ENCODE results near the gene TTYH3. TPM values are rescaled to one million over a fixed set of nuclear protein-coding genes. Genes with fewer than 3 reads are reported as not detected.
A peak's percentile ranks its signal among the peaks of the same experiment; 100 is the strongest.

TTYH3 gene
- total and polyA plus RNA-seq, 2 of the 13 experiments (the other 11 are each of a cell fraction or from before 2014, with no cell fraction given): 26.3 to 50.0 TPM

DNA sequence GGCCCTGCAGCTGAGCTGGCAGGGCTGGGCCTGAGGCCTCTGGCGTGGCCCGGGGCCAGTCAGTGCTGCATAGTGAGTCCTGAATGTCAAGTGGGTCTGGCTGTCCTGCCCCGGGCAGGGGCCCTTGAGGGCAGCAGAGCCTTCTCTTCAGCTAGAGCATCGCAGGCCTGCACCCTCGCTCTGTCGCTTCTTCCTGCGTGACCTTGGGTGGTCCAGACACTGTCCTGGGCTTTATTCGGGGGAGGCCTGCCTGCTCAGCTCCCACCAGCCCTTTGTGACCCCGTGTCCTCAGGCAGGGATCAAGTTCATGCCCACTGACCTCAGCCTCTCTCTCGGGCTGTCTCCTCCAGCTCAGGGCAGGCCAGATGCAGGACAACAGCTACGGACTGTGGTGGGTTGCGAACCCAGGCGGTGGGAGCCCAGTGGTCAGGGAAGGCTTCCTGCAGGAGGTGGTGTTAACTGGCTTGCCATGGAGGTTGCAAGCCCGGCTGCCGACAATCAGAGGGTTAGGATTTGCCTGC, 3.4 kb downstream of the TTYH3 start (continued):
- TF ChIP-seq, protein P1, sequence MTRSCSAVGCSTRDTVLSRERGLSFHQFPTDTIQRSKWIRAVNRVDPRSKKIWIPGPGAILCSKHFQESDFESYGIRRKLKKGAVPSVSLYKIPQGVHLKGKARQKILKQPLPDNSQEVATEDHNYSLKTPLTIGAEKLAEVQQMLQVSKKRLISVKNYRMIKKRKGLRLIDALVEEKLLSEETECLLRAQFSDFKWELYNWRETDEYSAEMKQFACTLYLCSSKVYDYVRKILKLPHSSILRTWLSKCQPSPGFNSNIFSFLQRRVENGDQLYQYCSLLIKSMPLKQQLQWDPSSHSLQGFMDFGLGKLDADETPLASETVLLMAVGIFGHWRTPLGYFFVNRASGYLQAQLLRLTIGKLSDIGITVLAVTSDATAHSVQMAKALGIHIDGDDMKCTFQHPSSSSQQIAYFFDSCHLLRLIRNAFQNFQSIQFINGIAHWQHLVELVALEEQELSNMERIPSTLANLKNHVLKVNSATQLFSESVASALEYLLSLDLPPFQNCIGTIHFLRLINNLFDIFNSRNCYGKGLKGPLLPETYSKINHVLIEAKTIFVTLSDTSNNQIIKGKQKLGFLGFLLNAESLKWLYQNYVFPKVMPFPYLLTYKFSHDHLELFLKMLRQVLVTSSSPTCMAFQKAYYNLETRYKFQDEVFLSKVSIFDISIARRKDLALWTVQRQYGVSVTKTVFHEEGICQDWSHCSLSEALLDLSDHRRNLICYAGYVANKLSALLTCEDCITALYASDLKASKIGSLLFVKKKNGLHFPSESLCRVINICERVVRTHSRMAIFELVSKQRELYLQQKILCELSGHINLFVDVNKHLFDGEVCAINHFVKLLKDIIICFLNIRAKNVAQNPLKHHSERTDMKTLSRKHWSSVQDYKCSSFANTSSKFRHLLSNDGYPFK (CRISPR knock-in tag; IDR thresholded peaks at IDR 0.05; ENCODE audit: borderline replicate concordance): peak; percentile 28; the same call in 1 of the 2 replicates
- TF ChIP-seq ZNF205 (CRISPR knock-in tag; IDR thresholded peaks at IDR 0.05) (no peak), TAF1 (CRISPR knock-in tag; IDR thresholded peaks at IDR 0.05) (no peak), ZNF713 (CRISPR knock-in tag; IDR thresholded peaks at IDR 0.05) (no peak), ZNF616 (CRISPR knock-in tag; IDR thresholded peaks at IDR 0.05; ENCODE audit: low read depth) (no peak), ZFP36L2 (CRISPR knock-in tag; IDR thresholded peaks at IDR 0.05) (no peak), ZNF768 (CRISPR knock-in tag; IDR thresholded peaks at IDR 0.05) (no peak)
- TF ChIP-seq, protein P2, sequence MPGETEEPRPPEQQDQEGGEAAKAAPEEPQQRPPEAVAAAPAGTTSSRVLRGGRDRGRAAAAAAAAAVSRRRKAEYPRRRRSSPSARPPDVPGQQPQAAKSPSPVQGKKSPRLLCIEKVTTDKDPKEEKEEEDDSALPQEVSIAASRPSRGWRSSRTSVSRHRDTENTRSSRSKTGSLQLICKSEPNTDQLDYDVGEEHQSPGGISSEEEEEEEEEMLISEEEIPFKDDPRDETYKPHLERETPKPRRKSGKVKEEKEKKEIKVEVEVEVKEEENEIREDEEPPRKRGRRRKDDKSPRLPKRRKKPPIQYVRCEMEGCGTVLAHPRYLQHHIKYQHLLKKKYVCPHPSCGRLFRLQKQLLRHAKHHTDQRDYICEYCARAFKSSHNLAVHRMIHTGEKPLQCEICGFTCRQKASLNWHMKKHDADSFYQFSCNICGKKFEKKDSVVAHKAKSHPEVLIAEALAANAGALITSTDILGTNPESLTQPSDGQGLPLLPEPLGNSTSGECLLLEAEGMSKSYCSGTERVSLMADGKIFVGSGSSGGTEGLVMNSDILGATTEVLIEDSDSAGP (CRISPR knock-in tag; IDR thresholded peaks at IDR 0.05; ENCODE audit: borderline replicate concordance): no peak
- TF ChIP-seq, protein P3, sequence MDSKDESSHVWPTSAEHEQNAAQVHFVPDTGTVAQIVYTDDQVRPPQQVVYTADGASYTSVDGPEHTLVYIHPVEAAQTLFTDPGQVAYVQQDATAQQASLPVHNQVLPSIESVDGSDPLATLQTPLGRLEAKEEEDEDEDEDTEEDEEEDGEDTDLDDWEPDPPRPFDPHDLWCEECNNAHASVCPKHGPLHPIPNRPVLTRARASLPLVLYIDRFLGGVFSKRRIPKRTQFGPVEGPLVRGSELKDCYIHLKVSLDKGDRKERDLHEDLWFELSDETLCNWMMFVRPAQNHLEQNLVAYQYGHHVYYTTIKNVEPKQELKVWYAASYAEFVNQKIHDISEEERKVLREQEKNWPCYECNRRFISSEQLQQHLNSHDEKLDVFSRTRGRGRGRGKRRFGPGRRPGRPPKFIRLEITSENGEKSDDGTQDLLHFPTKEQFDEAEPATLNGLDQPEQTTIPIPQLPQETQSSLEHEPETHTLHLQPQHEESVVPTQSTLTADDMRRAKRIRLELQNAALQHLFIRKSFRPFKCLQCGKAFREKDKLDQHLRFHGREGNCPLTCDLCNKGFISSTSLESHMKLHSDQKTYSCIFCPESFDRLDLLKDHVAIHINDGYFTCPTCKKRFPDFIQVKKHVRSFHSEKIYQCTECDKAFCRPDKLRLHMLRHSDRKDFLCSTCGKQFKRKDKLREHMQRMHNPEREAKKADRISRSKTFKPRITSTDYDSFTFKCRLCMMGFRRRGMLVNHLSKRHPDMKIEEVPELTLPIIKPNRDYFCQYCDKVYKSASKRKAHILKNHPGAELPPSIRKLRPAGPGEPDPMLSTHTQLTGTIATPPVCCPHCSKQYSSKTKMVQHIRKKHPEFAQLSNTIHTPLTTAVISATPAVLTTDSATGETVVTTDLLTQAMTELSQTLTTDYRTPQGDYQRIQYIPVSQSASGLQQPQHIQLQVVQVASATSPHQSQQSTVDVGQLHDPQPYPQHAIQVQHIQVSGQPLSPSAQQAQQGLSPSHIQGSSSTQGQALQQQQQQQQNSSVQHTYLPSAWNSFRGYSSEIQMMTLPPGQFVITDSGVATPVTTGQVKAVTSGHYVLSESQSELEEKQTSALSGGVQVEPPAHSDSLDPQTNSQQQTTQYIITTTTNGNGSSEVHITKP (CRISPR knock-in tag; IDR thresholded peaks at IDR 0.05; ENCODE audit: low read depth): no peak
- TF ChIP-seq, protein P4, sequence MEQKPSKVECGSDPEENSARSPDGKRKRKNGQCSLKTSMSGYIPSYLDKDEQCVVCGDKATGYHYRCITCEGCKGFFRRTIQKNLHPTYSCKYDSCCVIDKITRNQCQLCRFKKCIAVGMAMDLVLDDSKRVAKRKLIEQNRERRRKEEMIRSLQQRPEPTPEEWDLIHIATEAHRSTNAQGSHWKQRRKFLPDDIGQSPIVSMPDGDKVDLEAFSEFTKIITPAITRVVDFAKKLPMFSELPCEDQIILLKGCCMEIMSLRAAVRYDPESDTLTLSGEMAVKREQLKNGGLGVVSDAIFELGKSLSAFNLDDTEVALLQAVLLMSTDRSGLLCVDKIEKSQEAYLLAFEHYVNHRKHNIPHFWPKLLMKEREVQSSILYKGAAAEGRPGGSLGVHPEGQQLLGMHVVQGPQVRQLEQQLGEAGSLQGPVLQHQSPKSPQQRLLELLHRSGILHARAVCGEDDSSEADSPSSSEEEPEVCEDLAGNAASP (CRISPR knock-in tag; IDR thresholded peaks at IDR 0.05; ENCODE audit: borderline replicate concordance): peak; percentile 72; the same call in 1 of the 2 replicates
- TF ChIP-seq, protein P5, sequence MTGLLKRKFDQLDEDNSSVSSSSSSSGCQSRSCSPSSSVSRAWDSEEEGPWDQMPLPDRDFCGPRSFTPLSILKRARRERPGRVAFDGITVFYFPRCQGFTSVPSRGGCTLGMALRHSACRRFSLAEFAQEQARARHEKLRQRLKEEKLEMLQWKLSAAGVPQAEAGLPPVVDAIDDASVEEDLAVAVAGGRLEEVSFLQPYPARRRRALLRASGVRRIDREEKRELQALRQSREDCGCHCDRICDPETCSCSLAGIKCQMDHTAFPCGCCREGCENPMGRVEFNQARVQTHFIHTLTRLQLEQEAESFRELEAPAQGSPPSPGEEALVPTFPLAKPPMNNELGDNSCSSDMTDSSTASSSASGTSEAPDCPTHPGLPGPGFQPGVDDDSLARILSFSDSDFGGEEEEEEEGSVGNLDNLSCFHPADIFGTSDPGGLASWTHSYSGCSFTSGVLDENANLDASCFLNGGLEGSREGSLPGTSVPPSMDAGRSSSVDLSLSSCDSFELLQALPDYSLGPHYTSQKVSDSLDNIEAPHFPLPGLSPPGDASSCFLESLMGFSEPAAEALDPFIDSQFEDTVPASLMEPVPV (CRISPR knock-in tag; IDR thresholded peaks at IDR 0.05): no peak

Data from HepG2 (cell line).